Activated naive CD4-positive, alpha-beta T cell treated with anti-CD3 and anti-CD28 coated beads for 36 hours (primary cell): ENCODE measurements around the gene EEF1A2. TPM values are rescaled to one million over a fixed set of nuclear protein-coding genes. Genes with fewer than 3 reads are reported as not detected.

ENCODE experiments used
- CTCF ChIA-PET: fragments of 350-600 bp; sonication (Branson Sonifier 250); formaldehyde crosslinking; loops from one replicate; lab custom pipeline; 2021; ENCODE audit warnings: antibody characterized with exemption; lab: Charles Lee
- DNase-seq: peaks from one replicate; pipeline ENCODE4 v3.0.0-alpha.2; 2020
- H3K27ac Mint-ChIP-seq: one replicate; pipeline ENCODE4 v1.8.0; 2021; ENCODE audit warnings: mild to moderate bottlenecking, mixed read lengths
- H3K27me3 Mint-ChIP-seq: one replicate; pipeline ENCODE4 v1.8.0; 2021; ENCODE audit warnings: low read depth, mixed read lengths
- H3K36me3 Mint-ChIP-seq: one replicate; pipeline ENCODE4 v1.8.0; 2021; ENCODE audit warnings: low read depth, mixed read lengths
- H3K4me1 Mint-ChIP-seq: one replicate; pipeline ENCODE4 v1.8.0; 2021; ENCODE audit warnings: low read depth, mixed read lengths
- H3K4me3 Mint-ChIP-seq: one replicate; pipeline ENCODE4 v1.8.0; 2021; ENCODE audit warnings: mild to moderate bottlenecking, moderate library complexity, mixed read lengths
- H3K9me3 Mint-ChIP-seq: one replicate; pipeline ENCODE4 v1.8.0; 2021; ENCODE audit warnings: mixed read lengths
- intact Hi-C: fragments of 100-400 bp; cut with micrococcal nuclease; formaldehyde crosslinking; loops from one replicate; pipeline ENCODE4 v1.15.1; 2023
- total RNA-seq, 2 experiments: library from RNA; stranded (reverse); gene quantifications; one replicate each; pipeline ENCODE4 v1.2.3, GENCODE V29; 2021

Gene EEF1A2
- total RNA-seq, 2 experiments from 2014 or later: 0.12 TPM; not detected in 1

- Mint-ChIP-seq H3K9me3 (no peaks in the 10 kb centered on the region), H3K36me3 (no peaks in the 10 kb centered on the region), H3K27me3 (no peaks in the 10 kb centered on the region), H3K4me3 (no peak overlapping the region), H3K27ac (no peak overlapping the region), H3K4me1 (peaks cover 9% of the 10 kb centered on the region)
- CTCF ChIA-PET: no interaction called here
- DNase-seq: no peak
- intact Hi-C loops: no loop called here
Observed at GRCh38 chr20:63542031-63542559, 43.2 kb upstream of the EEF1A2 start.

- intact Hi-C loops: no loop called here
- no peak overlapping the region for H3K27ac Mint-ChIP-seq
- no peaks in the 10 kb centered on the region for H3K9me3 Mint-ChIP-seq
- no peak overlapping the region for H3K4me3 Mint-ChIP-seq
- DNase-seq: no peak
- peaks cover 8% of the 10 kb centered on the region for H3K4me1 Mint-ChIP-seq
- H3K27me3 Mint-ChIP-seq: no peaks in the 10 kb centered on the region
- H3K36me3 Mint-ChIP-seq: no peaks in the 10 kb centered on the region
- CTCF ChIA-PET: no interaction called here
Observed at GRCh38 chr20:63541371-63541770, 42.5 kb upstream of the EEF1A2 start.

GRCh38 chr20:63540417-63541186 is 41.7 kb upstream of the EEF1A2 start:
- Mint-ChIP-seq H3K36me3 (no peaks in the 10 kb centered on the region), H3K27me3 (no peaks in the 10 kb centered on the region), H3K4me3 (no peak overlapping the region), H3K9me3 (no peaks in the 10 kb centered on the region), H3K4me1 (peaks cover 11% of the 10 kb centered on the region), H3K27ac (no peak overlapping the region)
- CTCF ChIA-PET: no interaction called here
- DNase-seq: no peak
- intact Hi-C loops: no loop called here

- no peak for DNase-seq
- intact Hi-C loops: loop anchor here (2.0 to 10.0 kb wide), 4 partner anchors 41 to 243 kb away; partner anchors contain the start of gene GMEB2
- H3K4me3 Mint-ChIP-seq: no peak overlapping the region
- no peak overlapping the region for H3K27ac Mint-ChIP-seq
- no peaks in the 10 kb centered on the region for H3K9me3 Mint-ChIP-seq
- H3K36me3 Mint-ChIP-seq: no peaks in the 10 kb centered on the region
- CTCF ChIA-PET: interaction anchor here (0.7 to 1.4 kb wide), 4 partner anchors 218 to 521 kb away, joined by 3 read pairs; no protein-coding TSS in a partner anchor
- peaks cover 11% of the 10 kb centered on the region for H3K4me1 Mint-ChIP-seq
- no peaks in the 10 kb centered on the region for H3K27me3 Mint-ChIP-seq
Observed at GRCh38 chr20:63539441-63540370, 40.8 kb upstream of the EEF1A2 start.

- CTCF ChIA-PET: interaction anchor here (0.7 to 1.4 kb wide), 3 partner anchors 254 to 522 kb away, joined by 3 read pairs; no protein-coding TSS in a partner anchor
- no peaks in the 10 kb centered on the region for H3K9me3 Mint-ChIP-seq
- no peak overlapping the region for H3K4me3 Mint-ChIP-seq
- H3K4me1 Mint-ChIP-seq: peaks cover 11% of the 10 kb centered on the region
- H3K27me3 Mint-ChIP-seq: no peaks in the 10 kb centered on the region
- DNase-seq: no peak
- intact Hi-C loops: loop anchor here (2.0 to 10.0 kb wide), 4 partner anchors 42 to 243 kb away; partner anchors contain the start of gene GMEB2
- H3K36me3 Mint-ChIP-seq: no peaks in the 10 kb centered on the region
- H3K27ac Mint-ChIP-seq: no peak overlapping the region
Observed at GRCh38 chr20:63539092-63539430, 40.2 kb upstream of the EEF1A2 start.

- no peaks in the 10 kb centered on the region for H3K36me3 Mint-ChIP-seq
- H3K27me3 Mint-ChIP-seq: no peaks in the 10 kb centered on the region
- CTCF ChIA-PET: interaction anchor here (0.7 to 2.7 kb wide), 24 partner anchors 9 to 582 kb away, joined by 3 to 10 read pairs (median 4); partner anchors contain the start of genes ARFRP1, PRPF6 and ZGPAT
- H3K27ac Mint-ChIP-seq: peak overlapping the region; percentile 84
- peak overlapping the region; percentile 74 for H3K4me3 Mint-ChIP-seq
- H3K9me3 Mint-ChIP-seq: no peaks in the 10 kb centered on the region
- peak; percentile 71 for DNase-seq
- intact Hi-C loops: loop anchor here (1.0 to 10.0 kb wide), 11 partner anchors 42 to 519 kb away; partner anchors contain the start of genes GMEB2 and RTEL1
- peaks cover 11% of the 10 kb centered on the region for H3K4me1 Mint-ChIP-seq
Observed at GRCh38 chr20:63538204-63539091, 39.6 kb upstream of the EEF1A2 start.

- DNase-seq: peak; percentile 98
- no peaks in the 10 kb centered on the region for H3K9me3 Mint-ChIP-seq
- H3K27ac Mint-ChIP-seq: peak overlapping the region; percentile 84
- peak overlapping the region; percentile 74 for H3K4me3 Mint-ChIP-seq
- H3K27me3 Mint-ChIP-seq: no peaks in the 10 kb centered on the region
- intact Hi-C loops: loop anchor here (1.0 to 10.0 kb wide), 16 partner anchors 16 to 520 kb away; partner anchors contain the start of genes ARFRP1, GMEB2, PPDPF and RTEL1
- H3K4me1 Mint-ChIP-seq: peaks cover 11% of the 10 kb centered on the region
- H3K36me3 Mint-ChIP-seq: no peaks in the 10 kb centered on the region
- CTCF ChIA-PET: interaction anchor here (0.7 to 2.7 kb wide), 30 partner anchors 8 to 583 kb away, joined by 3 to 10 read pairs (median 4); partner anchors contain the start of genes ARFRP1, PPDPF, PRPF6 and ZGPAT
Observed at GRCh38 chr20:63537525-63538203, 38.8 kb upstream of the EEF1A2 start.

- Mint-ChIP-seq H3K9me3 (no peaks in the 10 kb centered on the region), H3K27ac (peak within 1 kb of the TSS; percentile 84), H3K36me3 (no peaks in the 10 kb centered on the region), H3K27me3 (no peaks in the 10 kb centered on the region), H3K4me3 (peak within 1 kb of the TSS; percentile 74), H3K4me1 (peaks cover 11% of the 10 kb centered on the region)
- CTCF ChIA-PET: interaction anchor here (0.6 to 2.7 kb wide), 29 partner anchors 7 to 583 kb away, joined by 3 to 10 read pairs (median 4); partner anchors contain the start of genes ARFRP1, PPDPF, PRPF6 and ZGPAT
- intact Hi-C loops: loop anchor here (1.0 to 10.0 kb wide), 8 partner anchors 16 to 442 kb away; partner anchors contain the start of genes ARFRP1, GMEB2, PPDPF and SAMD10
- DNase-seq: peak; percentile 55
Observed at GRCh38 chr20:63536997-63537524, 38.2 kb upstream of the EEF1A2 start, which contains the start of gene PTK6. Gene PTK6, minus strand, starts transcription at chr20:63537376. Its CDS starts 62 bp downstream, at chr20:63537314.

- CTCF ChIA-PET: interaction anchor here (0.6 to 2.7 kb wide), 10 partner anchors 14 to 584 kb away, joined by 3 to 10 read pairs (median 5); partner anchors contain the start of genes ARFRP1 and ZGPAT
- no peak for DNase-seq
- H3K27me3 Mint-ChIP-seq: no peaks in the 10 kb centered on the region
- no peak overlapping the region for H3K4me3 Mint-ChIP-seq
- intact Hi-C loops: loop anchor here (2.0 to 10.0 kb wide), 4 partner anchors 88 to 442 kb away; partner anchors contain the start of genes GMEB2 and SAMD10
- peaks cover 11% of the 10 kb centered on the region for H3K4me1 Mint-ChIP-seq
- no peaks in the 10 kb centered on the region for H3K9me3 Mint-ChIP-seq
- no peaks in the 10 kb centered on the region for H3K36me3 Mint-ChIP-seq
- H3K27ac Mint-ChIP-seq: no peak overlapping the region
Observed at GRCh38 chr20:63536241-63536977, 37.5 kb upstream of the EEF1A2 start.
